SU-DHL-6 (cell line): ENCODE results near the gene ZFP36L2.

Experiments
- H2AFZ ChIP-seq: fragments of 200-600 bp; sonication (generic); 2 replicates; pipeline ENCODE4 v1.6.1; 2014; ENCODE audit warnings: low read depth, mild to moderate bottlenecking, moderate library complexity, mixed read lengths, antibody characterized with exemption, low read length; ENCODE audit not compliant: severe bottlenecking
- H3F3A ChIP-seq: fragments of 200-600 bp; shearing (Covaris generic); 2 replicates; pipeline ENCODE4 v1.6.0; 2016; ENCODE audit warnings: antibody characterized with exemption, mild to moderate bottlenecking; ENCODE audit not compliant: insufficient read depth
- H3K27ac ChIP-seq: fragments of 200-600 bp; sonication (generic); 2 replicates; pipeline ENCODE4 v1.5.1; 2016; ENCODE audit warnings: low read depth, mild to moderate bottlenecking, low read length, moderate library complexity, mixed read lengths
- H3K27me3 ChIP-seq: fragments of 200-600 bp; sonication (generic), shearing (Covaris generic); 2 replicates; pipeline ENCODE4 v1.6.0; 2014; ENCODE audit warnings: mild to moderate bottlenecking, low read length
- H3K36me3 ChIP-seq: fragments of 200-600 bp; sonication (generic); 2 replicates; pipeline ENCODE4 v1.6.1; 2014; ENCODE audit warnings: mild to moderate bottlenecking, low read length, mixed read lengths
- H3K4me2 ChIP-seq: fragments of 300-600, 200-600 bp; shearing (Covaris generic), sonication (generic); 2 replicates; pipeline ENCODE4 v1.6.0; 2014; ENCODE audit warnings: low read length, low read depth, mild to moderate bottlenecking; ENCODE audit not compliant: poor library complexity, severe bottlenecking
- H3K4me3 ChIP-seq: fragments of 200-600 bp; sonication (generic); 2 replicates; pipeline ENCODE4 v1.5.1; 2014; ENCODE audit warnings: antibody characterized with exemption, low read length, mild to moderate bottlenecking, mixed read lengths; ENCODE audit not compliant: insufficient read depth, poor library complexity, severe bottlenecking
- H3K79me2 ChIP-seq: fragments of 200-600 bp; sonication (generic); 2 replicates; pipeline ENCODE4 v1.6.1; 2014; ENCODE audit warnings: mild to moderate bottlenecking, low read length, moderate library complexity; ENCODE audit not compliant: insufficient read depth
- H3K9ac ChIP-seq: fragments of 200-600 bp; sonication (generic); 2 replicates; pipeline ENCODE4 v1.7.0; 2014; ENCODE audit warnings: mild to moderate bottlenecking, low read length
- H3K9me2 ChIP-seq: fragments of 200-600 bp; sonication (generic); replicated peaks from 2 replicates; pipeline ENCODE4 v1.6.1; 2014; ENCODE audit warnings: low read length; ENCODE audit not compliant: insufficient read depth
- H3K9me3 ChIP-seq: fragments of 200-600 bp; sonication (generic); 2 replicates; pipeline ENCODE4 v1.6.1; 2014; ENCODE audit warnings: low read length, mixed read lengths; ENCODE audit not compliant: insufficient read depth
- H4K20me1 ChIP-seq: fragments of 200-600 bp; sonication (generic); 2 replicates; pipeline ENCODE4 v1.6.1; 2014; ENCODE audit warnings: low read depth, mild to moderate bottlenecking, antibody characterized with exemption, low read length, moderate library complexity, mixed read lengths
- EZH2phosphoT487 ChIP-seq: fragments of 200-600 bp; sonication (generic), shearing (Covaris generic); conservative IDR thresholded peaks from 2 replicates; pipeline ENCODE4 v1.6.1; 2018; ENCODE audit warnings: mild to moderate bottlenecking, antibody characterized with exemption, low read length, moderate library complexity, mixed read lengths
- TF ChIP-seq, protein P1 (sequence below): fragments of 200-600 bp; sonication (generic); IDR thresholded peaks from one replicate; pipeline ENCODE4 v1.5.1; 2017; ENCODE audit warnings: antibody characterized with exemption, mild to moderate bottlenecking, low read length, moderate library complexity; ENCODE audit not compliant: insufficient read depth, poor library complexity, severe bottlenecking

The ZFP36L2 gene

DNA sequence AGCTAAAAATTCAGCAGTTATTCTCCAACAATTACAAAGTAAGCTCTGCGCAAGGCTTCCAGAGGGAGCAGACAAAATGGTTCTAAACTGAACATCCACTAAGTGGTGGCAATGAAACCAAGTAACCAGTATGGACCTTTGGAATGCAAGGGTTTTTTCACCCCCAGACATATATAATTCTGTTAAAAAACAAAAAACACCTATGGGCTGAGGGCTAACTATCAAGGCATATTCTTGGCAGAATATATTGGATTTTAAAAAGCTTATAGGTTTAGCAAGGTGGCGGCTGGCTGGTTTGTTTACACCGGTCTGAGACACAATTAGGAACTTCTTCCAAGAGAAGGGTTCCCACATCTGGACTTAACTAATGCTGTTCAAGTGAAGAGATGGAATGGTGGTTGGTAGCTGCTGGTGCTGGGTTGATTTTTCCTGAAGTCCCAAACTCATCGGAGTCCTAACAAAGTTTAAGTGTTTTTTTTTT lies 2.8 kb downstream of the ZFP36L2 start:
- TF ChIP-seq EZH2phosphoT487, result no peak
- TF ChIP-seq, protein P1, sequence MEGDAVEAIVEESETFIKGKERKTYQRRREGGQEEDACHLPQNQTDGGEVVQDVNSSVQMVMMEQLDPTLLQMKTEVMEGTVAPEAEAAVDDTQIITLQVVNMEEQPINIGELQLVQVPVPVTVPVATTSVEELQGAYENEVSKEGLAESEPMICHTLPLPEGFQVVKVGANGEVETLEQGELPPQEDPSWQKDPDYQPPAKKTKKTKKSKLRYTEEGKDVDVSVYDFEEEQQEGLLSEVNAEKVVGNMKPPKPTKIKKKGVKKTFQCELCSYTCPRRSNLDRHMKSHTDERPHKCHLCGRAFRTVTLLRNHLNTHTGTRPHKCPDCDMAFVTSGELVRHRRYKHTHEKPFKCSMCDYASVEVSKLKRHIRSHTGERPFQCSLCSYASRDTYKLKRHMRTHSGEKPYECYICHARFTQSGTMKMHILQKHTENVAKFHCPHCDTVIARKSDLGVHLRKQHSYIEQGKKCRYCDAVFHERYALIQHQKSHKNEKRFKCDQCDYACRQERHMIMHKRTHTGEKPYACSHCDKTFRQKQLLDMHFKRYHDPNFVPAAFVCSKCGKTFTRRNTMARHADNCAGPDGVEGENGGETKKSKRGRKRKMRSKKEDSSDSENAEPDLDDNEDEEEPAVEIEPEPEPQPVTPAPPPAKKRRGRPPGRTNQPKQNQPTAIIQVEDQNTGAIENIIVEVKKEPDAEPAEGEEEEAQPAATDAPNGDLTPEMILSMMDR, result no peak
- H2AFZ ChIP-seq, result no peak overlapping the region
- peaks cover 47% of the 10 kb centered on the region for H3K79me2 ChIP-seq
- H3K9ac ChIP-seq, result peak overlapping the region; percentile 99
- peaks cover 17% of the 10 kb centered on the region for H3K36me3 ChIP-seq
- peak overlapping the region; percentile 76 for H3K4me2 ChIP-seq
- peaks cover 66% of the 10 kb centered on the region for H3F3A ChIP-seq
- peak overlapping the region; percentile 97 for H3K27ac ChIP-seq
- no peaks in the 10 kb centered on the region for H3K9me2 ChIP-seq
- H3K27me3 ChIP-seq, result no peaks in the 10 kb centered on the region
- H3K9me3 ChIP-seq, result no peaks in the 10 kb centered on the region
- peak overlapping the region; percentile 85 for H3K4me3 ChIP-seq
- H4K20me1 ChIP-seq, result peaks cover 11% of the 10 kb centered on the region

DNA sequence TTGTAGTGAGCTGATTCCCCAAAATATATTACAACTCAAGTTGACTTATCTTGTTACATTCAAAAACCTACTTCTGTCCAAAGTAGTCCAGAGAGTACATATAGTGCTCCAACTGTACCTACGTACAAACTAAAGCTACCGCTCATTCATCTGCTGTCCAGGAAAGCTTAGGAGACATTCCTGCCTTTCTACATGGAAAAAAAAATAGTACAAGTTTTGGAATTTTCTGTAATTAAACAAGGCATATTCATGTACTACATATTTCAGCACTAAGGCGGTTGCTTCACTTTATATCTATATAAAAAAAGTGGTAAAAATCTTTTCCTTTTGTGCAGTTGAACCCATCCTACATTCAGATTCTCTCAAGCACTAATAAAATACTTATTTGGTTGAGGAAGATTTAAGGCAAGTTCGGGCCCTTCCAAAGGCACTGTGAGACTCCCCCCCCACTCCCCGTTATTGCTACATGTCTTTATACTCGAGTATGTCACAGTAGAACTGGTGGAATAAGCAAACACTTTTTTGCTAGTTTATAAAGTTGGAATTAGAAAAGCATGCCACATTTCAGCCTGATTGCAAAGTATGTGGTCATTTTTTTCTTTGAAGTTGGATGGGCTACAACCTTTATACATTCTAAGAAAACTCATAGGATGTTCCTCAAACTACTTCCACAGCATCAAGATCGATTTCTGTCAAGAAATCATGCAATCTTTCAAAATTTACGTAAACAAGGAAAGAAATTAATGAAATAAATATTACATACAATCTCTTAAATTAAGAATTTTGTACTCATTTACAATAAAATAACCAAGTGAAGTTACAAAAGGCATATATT lies 3.7 kb downstream of the ZFP36L2 start:
- H3K4me3 ChIP-seq, result peak overlapping the region; percentile 85
- H3K27me3 ChIP-seq, result no peaks in the 10 kb centered on the region
- H4K20me1 ChIP-seq, result peaks cover 11% of the 10 kb centered on the region
- H3K27ac ChIP-seq, result peak overlapping the region; percentile 97
- H3K9me3 ChIP-seq, result no peaks in the 10 kb centered on the region
- peaks cover 17% of the 10 kb centered on the region for H3K36me3 ChIP-seq
- peaks cover 66% of the 10 kb centered on the region for H3F3A ChIP-seq
- peak overlapping the region; percentile 76 for H3K4me2 ChIP-seq
- peak overlapping the region; percentile 99 for H3K9ac ChIP-seq
- no peak for TF ChIP-seq EZH2phosphoT487
- TF ChIP-seq, protein P1, result no peak
- no peak overlapping the region for H2AFZ ChIP-seq
- peaks cover 47% of the 10 kb centered on the region for H3K79me2 ChIP-seq
- H3K9me2 ChIP-seq, result no peaks in the 10 kb centered on the region

DNA sequence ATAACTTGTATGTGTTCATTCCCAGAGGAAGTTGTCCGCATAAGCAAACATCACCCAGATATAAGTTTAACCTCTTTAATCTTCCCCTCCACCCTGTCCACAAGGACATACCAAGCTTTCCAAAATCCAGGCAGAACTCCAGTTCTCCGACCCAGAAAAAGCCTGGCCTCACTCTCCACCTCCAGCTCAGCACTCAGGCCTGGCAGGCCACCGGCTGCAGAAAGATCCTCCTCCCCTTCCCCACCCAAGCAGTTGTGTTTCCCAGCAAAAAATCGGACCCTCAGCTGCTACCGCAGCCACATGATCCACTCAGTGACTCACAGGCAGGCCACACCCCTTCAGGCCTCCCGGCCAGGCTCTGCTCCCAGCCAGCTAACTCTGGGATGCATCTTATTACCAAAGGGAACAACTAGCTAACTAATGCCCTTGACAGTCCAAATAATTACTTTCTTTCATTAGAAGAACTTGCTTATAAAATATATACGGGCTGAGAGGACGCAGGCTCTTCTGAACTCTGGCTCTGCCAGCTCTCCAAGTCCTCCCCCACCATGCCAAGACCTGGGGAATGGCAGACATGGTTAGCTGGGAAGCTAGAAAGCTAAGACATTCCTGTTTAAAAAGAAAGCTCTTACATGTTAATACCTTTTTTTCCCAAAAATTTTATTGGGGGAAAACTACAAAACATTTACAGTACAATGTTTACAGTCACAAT lies 4.5 kb downstream of the ZFP36L2 start:
- H4K20me1 ChIP-seq, result peaks cover 11% of the 10 kb centered on the region
- H3K79me2 ChIP-seq, result peaks cover 47% of the 10 kb centered on the region
- H3F3A ChIP-seq, result peaks cover 70% of the 10 kb centered on the region

More for the DNA sequence above, 4.5 kb downstream of the ZFP36L2 start:
- H3K4me2 ChIP-seq, result peak overlapping the region; percentile 76
- H3K9me3 ChIP-seq, result no peaks in the 10 kb centered on the region
- no peak for TF ChIP-seq EZH2phosphoT487
- TF ChIP-seq, protein P1, result no peak
- H3K36me3 ChIP-seq, result peaks cover 17% of the 10 kb centered on the region
- peak overlapping the region; percentile 85 for H3K4me3 ChIP-seq
- H3K27ac ChIP-seq, result peak overlapping the region; percentile 97
- no peaks in the 10 kb centered on the region for H3K9me2 ChIP-seq
- no peak overlapping the region for H2AFZ ChIP-seq
- H3K9ac ChIP-seq, result peak overlapping the region; percentile 99
- H3K27me3 ChIP-seq, result no peaks in the 10 kb centered on the region
